Stomach (tissue), 4 donors: ENCODE results near the gene CLSTN2.

Experiments used
- CTCF ChIP-seq, 7 experiments: fragments of 450-650 bp in 4 of 7; fragments of 200-600 bp in 3 of 7; sonication (generic) in 3 of 7; IDR thresholded peaks; one replicate each; pipeline ENCODE4 v1.5.1; 2016 to 2019; ENCODE audit warnings: antibody characterized with exemption in 7 of 7, control low read depth in 2 of 7, mild to moderate bottlenecking in 1 of 7
- POLR2AphosphoS5 ChIP-seq, 3 donors: sonication (generic); formaldehyde crosslinking; IDR thresholded peaks; one replicate each; pipeline ENCODE4 v1.6.1; 2016; ENCODE audit warnings: antibody characterized with exemption in 3 of 3

- TF ChIP-seq POLR2AphosphoS5 (IDR thresholded peaks at IDR 0.05) = no peak
- TF ChIP-seq CTCF (IDR thresholded peaks at IDR 0.05) = no peak
These were observed 262.0 kb downstream of the CLSTN2 start for GRCh38 chr3:140196970-140197369.
